Lung (tissue), 12 donors: ENCODE measurements around the gene EDC4. TPM values are rescaled to one million over a fixed set of nuclear protein-coding genes. Genes with fewer than 3 reads are reported as not detected.
"Not testable (repeated sequence)": the region's sequence is repeated elsewhere in the genome, so short reads cannot be mapped to it uniquely, and the experiment has no call there.

Source experiments
- ATAC-seq: fragments of 200-7000 bp; cut with Tn5 transposase; one replicate; pipeline ENCODE4 v1.9.1; 2020; ENCODE audit warnings: moderate number of reproducible peaks; ENCODE audit not compliant: insufficient read depth, low FRiP score
- DNase-seq, 3 donors: peaks; one replicate each; pipeline ENCODE4 v3.0.0-alpha.2; 2013 to 2017
- H3K27ac ChIP-seq, 2 donors: one replicate each; pipeline ENCODE4 v1.5.1; 2013; ENCODE audit warnings: mild to moderate bottlenecking in 2 of 2, moderate library complexity in 2 of 2, control low read depth in 1 of 2, inconsistent platforms in 1 of 2, low read depth in 1 of 2, low read length in 1 of 2
- H3K27me3 ChIP-seq, 3 donors: one replicate each; pipeline ENCODE4 v1.5.1; 2013; ENCODE audit warnings: low read length in 2 of 3; ENCODE audit not compliant: control insufficient read depth in 3 of 3, insufficient read depth in 3 of 3
- H3K36me3 ChIP-seq, 4 donors: one replicate each; pipeline ENCODE4 v1.5.1; 2013; ENCODE audit warnings: low read length in 4 of 4, mild to moderate bottlenecking in 1 of 4, moderate library complexity in 1 of 4; ENCODE audit not compliant: control insufficient read depth in 4 of 4, insufficient read depth in 4 of 4
- H3K4me1 ChIP-seq, 5 donors: one replicate each; pipeline ENCODE4 v1.5.1; 2013; ENCODE audit warnings: low read length in 5 of 5, mild to moderate bottlenecking in 2 of 5, moderate library complexity in 1 of 5; ENCODE audit not compliant: control insufficient read depth in 5 of 5, insufficient read depth in 5 of 5
- H3K4me3 ChIP-seq: one replicate; pipeline ENCODE4 v1.5.1; 2013; ENCODE audit warnings: mild to moderate bottlenecking, control low read depth, moderate library complexity
- H3K9ac ChIP-seq, 2 donors: one replicate each; pipeline ENCODE4 v1.5.1; 2013; ENCODE audit warnings: low read length in 2 of 2, control low read depth in 1 of 2; ENCODE audit not compliant: insufficient read depth in 1 of 2
- H3K9me3 ChIP-seq, 4 donors: one replicate each; pipeline ENCODE4 v1.5.1; 2013; ENCODE audit warnings: low read length in 3 of 4, mild to moderate bottlenecking in 1 of 4, moderate library complexity in 1 of 4; ENCODE audit not compliant: control insufficient read depth in 4 of 4, insufficient read depth in 3 of 4
- CTCF ChIP-seq: IDR thresholded peaks from 2 replicates; pipeline ENCODE4 v1.5.1; 2012; ENCODE audit warnings: mild to moderate bottlenecking; ENCODE audit errors: control extremely low read depth, extremely low read depth
- WGBS, 2 donors: extraction: QIAGEN DNeasy Blood & Tissue Kit; methylation state at CpG; one replicate each; pipeline ENCODE4 v1.1.7; 2013; 5-methylcytosine and 5-hydroxymethylcytosine counted together
- polyA plus RNA-seq, 2 donors: library from polyadenylated mRNA; stranded (reverse); fragments of 200-250 nt; gene quantifications; one replicate each; pipeline ENCODE4 v1.2.1, GENCODE V29; 2013
- total RNA-seq, 2 donors: library from RNA; depleted of rRNA in 1 of 2; stranded (reverse); fragments of >200 nt in 1 of 2; gene quantifications; one replicate each; pipeline ENCODE4 v1.2.1, GENCODE V29; 2014 to 2021
- donor health status: control.
- donor health status: control.
- donor health status: Bipolar disorder and iron deficiency.
- donor health status: healthy.
- donor health status: DM: yes; HTN: yes; CAD: no.

EDC4 gene
- total and polyA plus RNA-seq, 4 donors = 33.5 to 60.5 (median 39.5) TPM

DNA sequence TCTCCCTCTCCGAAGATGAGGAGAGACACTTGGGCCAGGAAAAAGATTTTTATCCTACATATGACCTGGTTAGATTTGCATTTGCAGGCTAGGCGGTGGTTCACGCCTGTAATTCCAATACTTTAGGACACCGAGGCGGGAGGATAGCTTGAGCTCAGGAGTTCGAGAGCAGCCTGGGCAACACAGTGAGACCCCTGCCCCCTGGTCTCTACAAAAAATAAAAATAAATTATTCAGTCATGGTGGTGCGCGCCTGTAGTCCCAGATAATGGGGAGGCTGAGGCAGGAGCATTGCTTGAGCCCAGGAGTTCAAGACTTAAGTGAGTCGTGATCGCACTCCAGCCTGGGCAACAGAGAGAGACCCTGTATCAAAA is 38.6 kb upstream of the EDC4 start:
- Histone ChIP-seq H3K27me3 (no peaks in the 10 kb centered on the region), H3K4me1 (peaks cover 0 to 18% (median 4%) of the 10 kb centered on the region in 5 donors), H3K36me3 (peaks cover 12 to 27% (median 18%) of the 10 kb centered on the region in 4 donors), H3K9ac (peak overlapping the region in 1 of 2 donors; percentile 75), H3K9me3 (no peaks in the 10 kb centered on the region), H3K4me3 (no peak overlapping the region), H3K27ac (peak overlapping the region in 1 of 2 donors; percentile 24)
- ATAC-seq (no peak), DNase-seq (no peak)
- WGBS, 2 donors = 85 to 88% methylated on average over 10 of the region's 10 CpGs
- no peak for TF ChIP-seq CTCF

DNA sequence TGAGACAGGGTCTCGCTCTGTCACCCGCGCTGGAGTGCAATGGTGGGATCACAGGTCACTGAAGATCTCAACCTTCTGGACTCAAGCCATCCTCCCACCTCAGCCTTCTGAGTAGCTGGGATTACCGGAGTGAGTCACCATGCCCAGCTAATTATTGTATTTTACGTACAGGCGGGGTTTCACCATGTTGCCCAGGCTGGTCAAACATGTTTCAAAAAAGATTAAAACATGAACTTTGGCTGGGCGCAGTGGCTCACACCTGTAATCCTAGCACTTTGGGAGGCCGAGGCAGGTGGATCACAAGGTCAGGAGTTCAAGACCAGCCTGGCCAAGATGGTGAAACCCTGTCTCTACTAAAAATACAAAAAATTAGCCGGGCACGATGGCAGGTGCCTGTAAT is 35.7 kb upstream of the EDC4 start:
- H3K36me3 ChIP-seq, H3K27me3 ChIP-seq, H3K27ac ChIP-seq, H3K9me3 ChIP-seq, ATAC-seq, H3K9ac ChIP-seq, H3K4me3 ChIP-seq, DNase-seq: not testable (repeated sequence)
- 92 to 93% methylated on average over 10 of the region's 10 CpGs for WGBS, 2 donors
- H3K4me1 ChIP-seq = peaks cover 0 to 19% (median 4%) of the 10 kb centered on the region in 5 donors

DNA sequence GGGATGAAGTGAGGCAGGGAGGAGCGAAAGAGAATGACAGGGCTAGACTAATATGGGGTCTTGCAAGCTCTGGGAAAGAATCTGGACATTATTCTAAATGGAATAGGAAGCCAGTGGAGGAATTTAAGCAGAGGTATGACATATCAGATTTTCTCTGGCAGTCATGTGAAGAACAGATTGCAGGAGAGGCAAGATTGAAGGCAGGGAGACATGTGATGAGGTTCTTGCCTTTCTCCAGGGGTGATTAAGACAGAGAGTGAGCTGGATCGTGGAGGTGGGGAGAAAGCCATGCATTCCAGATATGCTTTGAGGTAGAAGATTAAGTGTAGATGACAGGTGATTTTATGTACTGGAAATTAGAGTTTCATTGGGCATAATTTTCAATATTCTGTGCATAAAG is 35.0 kb upstream of the EDC4 start:
- H3K9me3 ChIP-seq = no peaks in the 10 kb centered on the region
- peaks cover 0 to 13% (median 2%) of the 10 kb centered on the region in 5 donors for H3K4me1 ChIP-seq
- no peak overlapping the region for H3K9ac ChIP-seq
- H3K36me3 ChIP-seq = peaks cover 0 to 2% (median 0%) of the 10 kb centered on the region in 4 donors
- ATAC-seq (no peak), DNase-seq (no peak)
- no peaks in the 10 kb centered on the region for H3K27me3 ChIP-seq
- 86 to 90% methylated on average over 2 of the region's 2 CpGs for WGBS, 2 donors
- H3K27ac ChIP-seq = no peak overlapping the region
- TF ChIP-seq CTCF = no peak
- no peak overlapping the region for H3K4me3 ChIP-seq

- no peak for TF ChIP-seq CTCF
- Histone ChIP-seq H3K4me3 (no peak overlapping the region), H3K27me3 (no peaks in the 10 kb centered on the region), H3K9ac (peak overlapping the region in 1 of 2 donors; percentile 52), H3K9me3 (no peaks in the 10 kb centered on the region), H3K4me1 (peaks cover 14 to 35% (median 17%) of the 10 kb centered on the region in 5 donors), H3K27ac (peak overlapping the region; percentile 95 to 97), H3K36me3 (peaks cover 0 to 6% (median 1%) of the 10 kb centered on the region in 4 donors)
- no peak for ATAC-seq
- 52 to 68% methylated on average over 17 of the region's 17 CpGs for WGBS, 2 donors
- no peak for DNase-seq
Observed at GRCh38 chr16:67841198-67841815, 31.5 kb upstream of the EDC4 start.
